C4-2B (cell line): Measurements from ENCODE around the gene DGKG.

Source experiments
- ZFX ChIP-seq: fragments of 450-650 bp; IDR thresholded peaks from 2 replicates; pipeline ENCODE4 v1.6.1; 2017
- TF ChIP-seq, protein P1 (sequence below): fragments of 450-650 bp; conservative IDR thresholded peaks from 2 replicates; pipeline ENCODE4 v1.5.1; 2017; ENCODE audit warnings: mild to moderate bottlenecking

DNA sequence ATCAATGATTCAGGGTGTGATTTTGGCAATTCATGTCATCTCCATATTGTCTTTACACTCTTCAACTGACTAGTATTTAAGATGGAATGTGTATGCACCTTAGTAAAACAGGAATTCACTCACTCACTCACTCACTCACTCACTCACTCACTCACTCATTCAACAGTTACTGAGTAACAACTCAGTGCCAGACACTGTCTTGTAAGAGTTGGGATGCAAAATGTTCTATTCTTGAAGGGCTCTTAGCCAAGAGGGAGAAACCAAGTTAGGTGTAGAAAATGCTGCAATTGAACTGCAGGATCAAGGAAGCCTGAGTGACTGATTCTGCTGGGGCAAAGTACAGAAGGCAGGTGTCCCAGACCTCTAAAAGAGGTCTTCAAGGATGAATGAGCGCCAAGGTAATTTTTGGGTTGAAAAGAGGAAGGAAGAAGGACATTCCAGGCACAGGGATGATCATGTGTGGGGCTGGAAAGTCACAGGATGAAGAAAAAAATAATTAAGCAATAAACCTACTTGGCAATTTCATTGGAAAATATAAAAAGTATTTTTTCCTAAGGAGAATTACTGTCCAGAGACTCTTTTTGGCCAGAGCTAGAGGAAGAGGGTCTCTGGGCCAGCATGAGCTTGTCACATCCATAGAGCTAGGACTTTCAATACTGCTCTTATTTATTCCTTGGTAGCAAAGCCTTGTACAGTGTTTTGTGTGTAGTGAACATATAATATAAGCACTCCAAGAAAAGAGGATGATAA lies 194.2 kb downstream of the DGKG start:
- TF ChIP-seq, protein P1, sequence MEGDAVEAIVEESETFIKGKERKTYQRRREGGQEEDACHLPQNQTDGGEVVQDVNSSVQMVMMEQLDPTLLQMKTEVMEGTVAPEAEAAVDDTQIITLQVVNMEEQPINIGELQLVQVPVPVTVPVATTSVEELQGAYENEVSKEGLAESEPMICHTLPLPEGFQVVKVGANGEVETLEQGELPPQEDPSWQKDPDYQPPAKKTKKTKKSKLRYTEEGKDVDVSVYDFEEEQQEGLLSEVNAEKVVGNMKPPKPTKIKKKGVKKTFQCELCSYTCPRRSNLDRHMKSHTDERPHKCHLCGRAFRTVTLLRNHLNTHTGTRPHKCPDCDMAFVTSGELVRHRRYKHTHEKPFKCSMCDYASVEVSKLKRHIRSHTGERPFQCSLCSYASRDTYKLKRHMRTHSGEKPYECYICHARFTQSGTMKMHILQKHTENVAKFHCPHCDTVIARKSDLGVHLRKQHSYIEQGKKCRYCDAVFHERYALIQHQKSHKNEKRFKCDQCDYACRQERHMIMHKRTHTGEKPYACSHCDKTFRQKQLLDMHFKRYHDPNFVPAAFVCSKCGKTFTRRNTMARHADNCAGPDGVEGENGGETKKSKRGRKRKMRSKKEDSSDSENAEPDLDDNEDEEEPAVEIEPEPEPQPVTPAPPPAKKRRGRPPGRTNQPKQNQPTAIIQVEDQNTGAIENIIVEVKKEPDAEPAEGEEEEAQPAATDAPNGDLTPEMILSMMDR = no peak
- TF ChIP-seq ZFX = no peak
